ENCODE results near the gene MAP2K1.

The MAP2K1 gene

DNA sequence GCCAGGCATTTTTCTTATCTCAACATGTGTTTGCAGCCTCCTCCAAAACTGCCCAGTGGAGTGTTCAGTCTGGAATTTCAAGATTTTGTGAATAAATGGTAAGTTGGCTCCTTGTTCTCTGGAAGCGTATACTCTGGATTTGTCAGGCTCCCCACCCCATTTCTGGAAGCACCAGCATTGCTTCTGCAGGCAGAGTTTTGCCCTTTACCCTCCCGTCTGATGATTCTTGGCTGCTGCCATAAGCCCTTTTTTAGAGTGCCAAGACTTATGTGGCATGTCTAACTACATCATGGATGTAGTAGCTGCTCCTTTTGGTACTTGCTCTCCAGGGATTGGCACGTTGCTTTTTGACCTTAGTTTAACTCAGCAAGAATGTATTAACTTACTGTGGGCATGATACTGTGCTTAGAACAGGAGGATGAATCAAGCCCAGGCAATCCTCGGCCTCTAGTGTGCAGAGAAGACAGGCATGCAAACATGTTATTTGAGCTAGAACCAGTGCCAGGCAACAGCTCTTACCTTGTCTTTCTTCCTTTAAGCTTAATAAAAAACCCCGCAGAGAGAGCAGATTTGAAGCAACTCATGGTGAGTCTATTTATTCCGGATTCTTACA is 102.6 kb downstream of the MAP2K1 start:
- in situ Hi-C loops (cut with MboI; ENCODE audit: low sequenced_read_pairs, unreplicated experiment): no loop called here
- TF ChIP-seq, protein P1, sequence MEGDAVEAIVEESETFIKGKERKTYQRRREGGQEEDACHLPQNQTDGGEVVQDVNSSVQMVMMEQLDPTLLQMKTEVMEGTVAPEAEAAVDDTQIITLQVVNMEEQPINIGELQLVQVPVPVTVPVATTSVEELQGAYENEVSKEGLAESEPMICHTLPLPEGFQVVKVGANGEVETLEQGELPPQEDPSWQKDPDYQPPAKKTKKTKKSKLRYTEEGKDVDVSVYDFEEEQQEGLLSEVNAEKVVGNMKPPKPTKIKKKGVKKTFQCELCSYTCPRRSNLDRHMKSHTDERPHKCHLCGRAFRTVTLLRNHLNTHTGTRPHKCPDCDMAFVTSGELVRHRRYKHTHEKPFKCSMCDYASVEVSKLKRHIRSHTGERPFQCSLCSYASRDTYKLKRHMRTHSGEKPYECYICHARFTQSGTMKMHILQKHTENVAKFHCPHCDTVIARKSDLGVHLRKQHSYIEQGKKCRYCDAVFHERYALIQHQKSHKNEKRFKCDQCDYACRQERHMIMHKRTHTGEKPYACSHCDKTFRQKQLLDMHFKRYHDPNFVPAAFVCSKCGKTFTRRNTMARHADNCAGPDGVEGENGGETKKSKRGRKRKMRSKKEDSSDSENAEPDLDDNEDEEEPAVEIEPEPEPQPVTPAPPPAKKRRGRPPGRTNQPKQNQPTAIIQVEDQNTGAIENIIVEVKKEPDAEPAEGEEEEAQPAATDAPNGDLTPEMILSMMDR (IDR thresholded peaks at IDR 0.05; ENCODE audit: borderline replicate concordance, control extremely low read depth, extremely low read depth, insufficient read depth, missing control alignments): no peak
- DNase-seq (ENCODE audit: low spot score): no peak

DNA sequence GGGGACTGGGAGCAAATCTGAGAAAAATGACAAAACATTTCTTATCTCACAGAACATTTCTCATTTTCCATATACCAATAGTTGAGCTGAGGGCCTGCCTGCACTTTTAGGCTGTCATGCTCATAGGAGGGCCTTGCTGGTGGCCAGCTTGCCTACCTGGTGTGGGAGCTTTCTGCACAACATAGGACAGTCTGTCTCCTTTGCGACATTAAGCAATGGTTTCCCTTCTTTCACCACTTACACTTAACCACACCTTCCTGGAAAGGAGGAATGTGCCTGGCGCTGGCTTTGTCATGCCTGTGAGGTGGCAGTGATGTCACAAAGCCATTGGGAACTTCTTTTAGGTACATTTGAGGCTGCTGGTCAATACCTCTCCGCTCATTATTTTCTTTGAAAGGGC is 105.1 kb downstream of the MAP2K1 start:
- DNase-seq (ENCODE audit: low spot score): no peak
- in situ Hi-C loops (cut with MboI; ENCODE audit: low sequenced_read_pairs, unreplicated experiment): loop anchor here (10.0 kb wide), 1 partner anchor 107 kb away; the partner anchor contains the start of gene MAP2K1
- TF ChIP-seq, protein P1 (IDR thresholded peaks at IDR 0.05; ENCODE audit: borderline replicate concordance, control extremely low read depth, extremely low read depth, insufficient read depth, missing control alignments): no peak

DNA sequence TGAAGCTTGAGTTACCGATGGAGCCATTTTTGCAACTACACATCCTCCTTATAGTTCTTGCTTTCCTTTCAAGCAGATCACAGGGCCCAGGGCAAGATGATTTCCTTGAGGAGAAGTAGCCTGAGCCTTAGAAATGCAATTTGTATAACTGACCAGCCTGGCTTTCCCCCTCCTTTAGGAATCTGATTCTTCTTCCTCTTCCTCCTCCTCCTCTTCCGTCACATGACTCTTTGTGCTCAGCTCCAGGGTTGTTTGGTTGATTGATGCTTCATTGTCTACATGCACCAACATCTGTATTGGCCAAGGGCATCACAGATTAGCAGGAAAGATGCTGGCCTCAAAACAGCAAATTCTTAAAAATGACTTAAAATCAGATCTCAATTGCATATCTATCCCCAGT is 107.5 kb downstream of the MAP2K1 start:
- TF ChIP-seq, protein P1 (IDR thresholded peaks at IDR 0.05; ENCODE audit: borderline replicate concordance, control extremely low read depth, extremely low read depth, insufficient read depth, missing control alignments): no peak
- in situ Hi-C loops (cut with MboI; ENCODE audit: low sequenced_read_pairs, unreplicated experiment): loop anchor here (10.0 kb wide), 1 partner anchor 109 kb away; the partner anchor contains the start of gene MAP2K1
- no peak for DNase-seq (ENCODE audit: low spot score)

DNA sequence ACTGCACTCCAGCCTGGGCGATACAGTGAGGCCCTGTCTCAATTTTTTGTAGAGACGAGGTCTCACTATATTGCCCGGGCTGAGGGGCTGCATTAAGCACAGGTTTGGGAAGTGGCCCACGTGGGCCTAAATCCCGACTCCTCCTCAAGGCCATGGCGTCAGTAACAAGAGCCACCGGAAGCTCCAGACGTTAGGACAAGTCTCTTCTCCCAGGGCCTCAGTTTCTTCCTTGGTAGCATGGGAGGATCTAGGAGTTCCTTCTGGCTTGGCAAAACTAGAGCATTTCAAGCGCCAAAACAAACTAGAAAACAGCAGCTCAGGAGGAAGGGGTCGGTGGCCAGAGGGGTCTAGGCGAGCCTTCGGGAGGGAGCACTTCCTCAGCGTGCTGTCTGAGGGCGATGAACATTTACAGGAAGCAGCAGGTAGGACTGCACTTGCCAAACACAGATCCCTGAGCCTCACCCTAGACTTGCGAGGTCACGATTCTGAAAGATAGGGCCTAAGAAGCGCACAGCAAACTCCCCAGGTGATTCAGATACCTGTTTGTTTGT is 110.3 kb downstream of the MAP2K1 start:
- in situ Hi-C loops (cut with MboI; ENCODE audit: low sequenced_read_pairs, unreplicated experiment): loop anchor here (10.0 kb wide), 1 partner anchor 112 kb away; the partner anchor contains the start of gene MAP2K1
- peak; percentile 34 for DNase-seq (ENCODE audit: low spot score)
- TF ChIP-seq, protein P1 (IDR thresholded peaks at IDR 0.05; ENCODE audit: borderline replicate concordance, control extremely low read depth, extremely low read depth, insufficient read depth, missing control alignments): no peak

DNA sequence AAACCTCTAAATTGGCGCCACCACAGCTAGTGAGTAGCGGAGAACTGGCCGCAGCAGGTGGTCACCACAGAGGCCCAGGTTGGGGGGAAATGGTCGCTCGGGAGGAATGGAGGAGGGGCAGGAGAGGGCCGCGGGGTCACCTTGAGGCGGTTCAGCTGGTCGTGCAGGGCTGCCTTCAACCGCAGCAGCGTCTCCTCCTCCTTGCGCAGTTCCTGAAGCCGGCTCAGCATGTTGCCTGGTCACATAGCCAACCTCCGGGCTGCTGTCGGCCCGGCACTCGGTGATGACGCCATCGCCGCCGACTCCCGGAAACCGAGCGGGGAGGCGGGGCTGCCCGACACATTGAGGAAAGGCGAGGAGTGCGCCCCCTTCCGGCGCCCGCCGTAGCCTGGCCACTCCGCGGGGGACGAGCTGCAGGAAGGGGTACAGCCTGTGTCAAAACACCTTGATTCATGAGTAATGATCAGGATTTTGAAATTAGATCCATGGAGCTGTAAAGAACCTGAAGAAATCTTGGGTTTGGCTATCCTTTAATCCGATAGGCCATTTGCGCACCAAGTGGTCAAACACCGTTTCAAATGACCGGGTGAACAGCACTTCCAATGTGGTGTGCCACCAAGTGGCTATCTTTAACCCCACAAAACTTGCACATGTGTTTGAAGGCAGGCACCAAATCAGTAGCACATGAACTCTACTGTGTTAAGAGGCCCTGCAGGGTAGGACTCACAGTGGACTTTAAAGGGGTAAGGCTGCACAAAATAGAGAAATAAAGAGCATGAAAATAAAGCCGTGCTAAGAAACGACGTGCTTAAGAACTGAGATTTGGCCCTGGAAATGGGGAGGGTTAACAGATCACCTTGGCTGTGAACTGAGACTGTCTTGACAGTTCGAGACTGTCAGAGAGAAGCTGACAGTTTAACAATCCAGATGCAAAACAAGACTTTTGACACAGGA is 111.1 kb downstream of the MAP2K1 start, which contains the start of gene SNAPC5:
Gene SNAPC5 (minus strand): TSS at position 261 of the 954 bp plus-strand sequence. CDS start 31 bp downstream, at position 230.
- DNase-seq (ENCODE audit: low spot score): peak; percentile 93
- TF ChIP-seq, protein P1 (IDR thresholded peaks at IDR 0.05; ENCODE audit: borderline replicate concordance, control extremely low read depth, extremely low read depth, insufficient read depth, missing control alignments): peak; percentile 96
- in situ Hi-C loops (cut with MboI; ENCODE audit: low sequenced_read_pairs, unreplicated experiment): loop anchor here (10.0 kb wide), 1 partner anchor 113 kb away; the partner anchor contains the start of gene MAP2K1

Measured in GM13976 (cell line).